Right lobe of liver (tissue), 4 donors: ENCODE data around the gene RIT2.

Experiments used
- CTCF ChIP-seq, 4 donors: fragments of 200-600 bp in 3 of 4; fragments of 450-650 bp in 1 of 4; IDR thresholded peaks; one replicate each; pipeline versions ENCODE4 v1.5.1 to v1.8.0; 2016 to 2022; ENCODE audit warnings: antibody characterized with exemption in 4 of 4, mild to moderate bottlenecking in 2 of 4
- POLR2A ChIP-seq: fragments of 450-650 bp; IDR thresholded peaks from one replicate; pipeline ENCODE4 v1.6.1; 2017; ENCODE audit warnings: antibody characterized with exemption, mild to moderate bottlenecking
- donor health status: DM: no; HTN: no; CAD: no.
- donor health status: DM: no; HTN: no; CAD: no.
- donor health status: DM: no; HTN: yes; CAD: no.

- TF ChIP-seq POLR2A (no peak), CTCF (IDR thresholded peaks at IDR 0.05) (no peak)
Observed at GRCh38 chr18:43108469-43108868, 7.0 kb downstream of the RIT2 start.
